ENCODE data around the gene ZNF778.

ZNF778 gene

GRCh38 chr16:89217388-89218191, at the start of gene ZNF778:
Gene ZNF778, plus strand, starts transcription at chr16:89217703. Its CDS starts 3,425 bp downstream, at chr16:89221128.
- peak; percentile 36 for DNase-seq (ENCODE audit: low read depth)
- H3K4me3 ChIP-seq (ENCODE audit: low read depth, low read length), result peak within 1 kb of the TSS; percentile 97

GRCh38 chr16:89168381-89169189, 48.9 kb upstream of the ZNF778 start:
- no peak overlapping the region for H3K4me3 ChIP-seq (ENCODE audit: low read depth, low read length)
- DNase-seq (ENCODE audit: low read depth), result no peak

- no peak for DNase-seq (ENCODE audit: low read depth)
- no peak overlapping the region for H3K4me3 ChIP-seq (ENCODE audit: low read depth, low read length)
Observed at GRCh38 chr16:89169778-89170177, 47.7 kb upstream of the ZNF778 start.

GRCh38 chr16:89170346-89171215, 46.9 kb upstream of the ZNF778 start:
- H3K4me3 ChIP-seq (ENCODE audit: low read depth, low read length), result peak overlapping the region; percentile 27
- DNase-seq (ENCODE audit: low read depth), result no peak

- H3K4me3 ChIP-seq (ENCODE audit: low read depth, low read length), result peak within 1 kb of the TSS; percentile 61
- peak; percentile 66 for DNase-seq (ENCODE audit: low read depth)
Observed at GRCh38 chr16:89171216-89172170, 46.0 kb upstream of the ZNF778 start, which contains the start of gene CDH15. Gene CDH15, plus strand, starts transcription at chr16:89171748. Its CDS starts 84 bp downstream, at chr16:89171832.

GRCh38 chr16:89172171-89172527, 45.4 kb upstream of the ZNF778 start:
- DNase-seq (ENCODE audit: low read depth), result no peak
- H3K4me3 ChIP-seq (ENCODE audit: low read depth, low read length), result peak overlapping the region; percentile 61

GRCh38 chr16:89172528-89173173, 44.9 kb upstream of the ZNF778 start:
- H3K4me3 ChIP-seq (ENCODE audit: low read depth, low read length), result peak overlapping the region; percentile 61
- peak; percentile 25 for DNase-seq (ENCODE audit: low read depth)

DNA sequence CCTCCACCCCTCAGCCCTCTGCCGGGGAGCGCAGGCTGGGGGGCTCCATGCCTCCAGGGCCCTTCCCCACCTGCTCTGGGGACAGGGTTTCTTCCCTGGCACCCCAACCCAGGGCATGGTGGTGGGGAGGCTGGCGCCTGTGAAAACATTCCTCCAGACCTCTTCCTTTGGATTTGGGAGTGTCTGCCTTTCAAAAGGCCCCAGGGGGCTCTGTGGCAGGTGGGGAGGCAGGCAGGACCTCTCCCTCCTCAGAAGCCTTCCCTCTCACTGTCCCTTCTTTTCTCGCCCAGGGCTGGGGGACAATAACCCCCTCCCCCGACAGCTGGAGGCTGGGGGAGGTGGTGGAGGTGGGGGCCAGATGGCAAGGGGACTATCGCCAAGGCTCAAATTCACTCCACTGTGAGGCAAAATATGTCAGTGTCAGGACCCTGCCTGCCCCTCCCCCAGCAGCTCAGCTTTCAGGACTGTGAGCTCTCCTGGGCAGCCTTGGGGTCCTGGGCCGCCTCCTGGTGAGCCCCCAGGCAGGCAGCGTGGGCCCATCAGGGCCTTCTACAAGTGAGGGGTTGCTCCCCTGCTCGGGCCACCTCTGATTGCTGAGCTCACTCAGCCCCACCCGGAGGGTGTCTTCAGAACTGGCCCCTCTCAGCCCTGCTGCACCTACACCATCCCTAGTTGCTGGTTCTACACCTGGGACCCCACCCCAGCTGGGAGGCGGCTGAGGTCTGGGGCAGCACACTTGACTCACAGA, 44.2 kb upstream of the ZNF778 start:
- peak overlapping the region; percentile 61 for H3K4me3 ChIP-seq (ENCODE audit: low read depth, low read length)
- no peak for DNase-seq (ENCODE audit: low read depth)

GRCh38 chr16:89174055-89174827, 43.3 kb upstream of the ZNF778 start:
- peak overlapping the region; percentile 61 for H3K4me3 ChIP-seq (ENCODE audit: low read depth, low read length)
- DNase-seq (ENCODE audit: low read depth), result no peak

DNA sequence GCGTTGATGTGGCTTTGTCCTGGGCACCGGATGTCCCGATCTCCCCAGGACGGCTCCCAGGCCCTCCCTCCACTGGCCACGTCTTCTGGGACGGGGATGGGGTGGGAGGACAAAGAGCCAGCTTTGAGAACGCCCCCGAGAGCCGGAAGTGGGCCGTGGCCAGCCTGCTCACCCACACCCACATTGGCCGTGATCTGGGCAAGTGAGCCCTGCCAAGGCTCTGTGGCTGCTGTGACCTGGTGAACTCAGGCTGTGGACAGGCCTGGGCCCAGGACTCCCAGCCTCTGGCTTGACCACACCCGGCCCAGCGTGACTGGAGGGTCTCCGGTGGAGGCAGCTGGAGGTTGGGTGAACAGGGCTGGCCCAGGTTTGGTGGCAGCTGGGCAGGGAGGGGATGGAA, 42.6 kb upstream of the ZNF778 start:
- DNase-seq (ENCODE audit: low read depth), result no peak
- H3K4me3 ChIP-seq (ENCODE audit: low read depth, low read length), result peak overlapping the region; percentile 37

- DNase-seq (ENCODE audit: low read depth), result no peak
- peak overlapping the region; percentile 6 for H3K4me3 ChIP-seq (ENCODE audit: low read depth, low read length)
Observed at GRCh38 chr16:89175280-89176146, 42.0 kb upstream of the ZNF778 start.

DNA sequence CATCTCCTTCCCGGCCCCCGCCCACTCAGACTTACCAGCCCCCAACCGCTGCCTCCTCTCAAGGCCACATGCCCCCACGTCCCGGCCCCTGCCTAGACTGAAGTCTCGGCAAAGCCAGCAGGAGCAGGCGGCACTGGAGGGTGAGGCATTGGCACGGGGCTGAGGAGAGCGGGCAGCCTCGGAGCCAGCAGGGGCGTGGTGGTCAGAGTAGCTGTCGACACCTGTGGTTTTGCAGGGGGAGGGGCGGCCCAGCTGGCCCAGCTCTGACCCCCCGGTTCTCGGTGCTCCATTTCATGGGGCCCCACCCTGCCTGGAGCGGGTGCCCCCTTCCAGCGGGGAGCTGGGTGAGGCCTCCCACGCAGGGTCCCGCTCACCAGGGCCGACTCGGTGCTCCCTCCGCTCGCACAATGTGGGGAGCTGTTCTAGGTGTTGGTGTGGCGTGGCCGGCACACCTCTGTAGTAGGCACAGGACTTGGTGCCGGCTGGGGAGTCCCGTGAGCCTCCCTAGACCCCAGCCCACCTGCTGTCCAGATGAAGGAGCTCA, 41.3 kb upstream of the ZNF778 start:
- DNase-seq (ENCODE audit: low read depth), result no peak
- no peak overlapping the region for H3K4me3 ChIP-seq (ENCODE audit: low read depth, low read length)

DNA sequence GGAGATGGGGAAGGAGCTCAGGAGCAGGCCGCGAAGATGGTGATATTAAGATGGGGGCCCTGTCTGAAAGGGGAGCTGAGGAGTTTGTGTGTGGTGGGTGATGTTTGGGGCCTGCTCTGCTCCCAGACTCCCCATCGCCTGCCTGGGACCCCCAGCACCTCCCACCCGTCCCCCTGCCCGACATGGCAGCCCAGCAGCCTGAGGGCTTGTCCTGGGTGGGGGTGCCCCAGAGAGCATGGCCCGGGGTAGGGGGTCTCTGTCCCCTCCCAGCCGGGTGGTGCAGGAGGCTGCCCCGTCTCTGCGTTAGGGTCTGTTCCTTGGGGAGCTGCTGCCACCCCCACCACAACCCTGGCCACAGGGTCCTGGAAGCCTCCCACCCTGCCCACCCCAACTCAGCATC, 40.8 kb upstream of the ZNF778 start:
- no peak for DNase-seq (ENCODE audit: low read depth)
- no peak overlapping the region for H3K4me3 ChIP-seq (ENCODE audit: low read depth, low read length)

GRCh38 chr16:89177501-89177900, 40.0 kb upstream of the ZNF778 start:
- H3K4me3 ChIP-seq (ENCODE audit: low read depth, low read length), result no peak overlapping the region
- no peak for DNase-seq (ENCODE audit: low read depth)

DNA sequence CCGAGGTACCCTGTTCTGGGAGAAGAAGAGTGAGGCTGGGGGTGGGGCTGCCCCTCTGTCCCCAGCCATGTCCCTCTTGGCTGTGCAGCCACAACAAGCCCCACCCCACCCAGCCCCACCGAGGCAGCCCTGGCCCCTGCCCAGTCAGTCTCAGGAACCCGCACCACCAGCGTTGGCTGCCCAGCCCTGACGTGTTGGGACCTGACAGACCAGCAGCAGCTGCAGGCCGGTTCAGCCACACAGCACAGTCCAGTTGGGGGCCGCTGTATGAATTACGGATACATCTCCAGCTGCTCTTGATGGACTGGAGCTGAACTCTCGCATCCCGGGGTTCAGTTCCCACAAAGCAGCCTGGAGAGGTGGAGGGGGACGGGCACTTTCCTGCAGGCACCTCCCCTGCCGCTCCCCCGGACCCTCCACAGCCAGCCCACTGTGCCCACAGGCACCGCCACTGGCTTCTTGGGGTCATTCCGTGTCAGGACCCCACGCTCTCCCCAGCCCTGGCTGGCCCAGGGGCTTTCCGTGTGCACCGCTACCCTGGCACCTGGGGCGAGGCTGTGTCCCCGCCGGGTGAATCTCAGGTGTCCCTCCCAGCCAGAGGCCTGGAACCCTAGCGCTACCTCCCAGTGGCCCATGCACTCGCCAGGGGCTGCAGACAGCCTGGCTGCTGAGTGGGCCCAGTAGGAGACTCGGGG, 38.9 kb upstream of the ZNF778 start:
- DNase-seq (ENCODE audit: low read depth), result no peak
- H3K4me3 ChIP-seq (ENCODE audit: low read depth, low read length), result no peak overlapping the region

Measured in skeletal muscle cell (primary cell).